ENCODE data around the gene ARMH4.

- TF ChIP-seq CTCF (IDR thresholded peaks at IDR 0.05; ENCODE audit: poor library complexity, severe bottlenecking), result no peak
- TF ChIP-seq EZH2 (IDR thresholded peaks at IDR 0.05; ENCODE audit: borderline replicate concordance, insufficient read depth, low read length, poor library complexity, severe bottlenecking), result no peak
- no peak for TF ChIP-seq EP300 (conservative IDR thresholded peaks at IDR 0.05; ENCODE audit: poor library complexity, severe bottlenecking)
- no peak for TF ChIP-seq POLR2AphosphoS5 (IDR thresholded peaks at IDR 0.05)
- no peak for TF ChIP-seq TAF1 (IDR thresholded peaks at IDR 0.05; ENCODE audit: low read depth)
- TF ChIP-seq SMC3 (conservative IDR thresholded peaks at IDR 0.05; ENCODE audit: poor library complexity), result no peak
- TF ChIP-seq RAD21 (conservative IDR thresholded peaks at IDR 0.05), result no peak
These were observed 8.9 kb downstream of the ARMH4 start for GRCh38 chr14:58143106-58143505.

Measured in neural cell (in vitro differentiated cells).